ENCODE results near the gene ARMC6. TPM values are rescaled to one million over a fixed set of nuclear protein-coding genes. Genes with fewer than 3 reads are reported as not detected.

Gene ARMC6
- total and polyA plus RNA-seq, 2 donors, result 19.6 to 20.3 TPM

DNA sequence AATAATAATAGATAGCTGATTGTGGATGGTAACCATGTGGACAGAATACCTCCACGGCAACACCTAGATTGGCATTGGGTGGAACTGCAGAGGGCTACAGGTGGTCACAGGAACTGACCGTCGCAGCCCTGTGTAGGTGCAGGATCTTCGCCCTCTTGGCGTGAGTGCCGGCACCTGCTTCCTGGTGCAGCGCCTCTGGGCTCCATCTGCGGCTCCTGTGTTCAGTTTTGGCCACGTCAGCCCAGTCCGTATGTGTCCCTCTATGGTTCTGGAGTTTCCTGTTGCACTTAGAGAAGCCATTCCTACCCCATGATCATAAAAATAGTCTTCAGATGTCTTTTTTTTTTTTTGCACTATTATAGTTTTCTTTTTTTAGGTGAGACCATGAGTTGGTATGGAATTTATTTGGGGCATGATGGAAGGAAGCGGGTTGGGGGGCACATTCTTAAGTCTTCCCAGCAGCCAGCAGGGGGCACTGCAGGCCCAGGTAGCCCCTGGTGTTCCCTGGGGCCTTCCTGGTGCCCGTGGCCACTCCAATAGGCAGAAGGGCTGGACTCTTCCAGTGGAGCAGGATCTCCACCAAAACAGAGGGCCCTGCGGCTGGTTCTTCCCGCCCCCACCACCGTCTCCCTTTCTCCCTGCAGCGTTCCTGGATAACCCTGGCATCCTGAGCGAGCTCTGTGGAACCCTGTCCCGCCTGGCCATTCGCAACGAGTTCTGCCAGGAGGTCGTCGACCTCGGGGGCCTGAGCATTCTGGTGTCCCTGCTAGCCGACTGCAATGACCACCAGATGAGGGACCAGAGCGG is 20.3 kb downstream of the ARMC6 start:
- WGBS, result 89% methylated on average over 25 of the region's 25 CpGs
- no peak for DNase-seq (ENCODE audit: extremely low spot score)
- no peak overlapping the region for H3K4me3 ChIP-seq (ENCODE audit: low read depth, low read length)
- H3K36me3 ChIP-seq (ENCODE audit: insufficient read depth), result no peaks in the 10 kb centered on the region
- no peaks in the 10 kb centered on the region for H3K4me1 ChIP-seq (ENCODE audit: insufficient read depth)
- H3K27ac ChIP-seq (ENCODE audit: low read depth), result no peak overlapping the region

- Histone ChIP-seq H3K27ac (ENCODE audit: low read depth) (no peak overlapping the region), H3K4me1 (ENCODE audit: insufficient read depth) (no peaks in the 10 kb centered on the region), H3K36me3 (ENCODE audit: insufficient read depth) (no peaks in the 10 kb centered on the region), H3K4me3 (ENCODE audit: low read depth, low read length) (no peak overlapping the region)
- no peak for DNase-seq (ENCODE audit: extremely low spot score)
- 96% methylated on average over 15 of the region's 15 CpGs for WGBS
Observed at GRCh38 chr19:19054315-19054938, 21.0 kb downstream of the ARMC6 start.

GRCh38 chr19:19054939-19055440 is 21.6 kb downstream of the ARMC6 start:
- 95% methylated on average over 19 of the region's 19 CpGs for WGBS

DNA sequence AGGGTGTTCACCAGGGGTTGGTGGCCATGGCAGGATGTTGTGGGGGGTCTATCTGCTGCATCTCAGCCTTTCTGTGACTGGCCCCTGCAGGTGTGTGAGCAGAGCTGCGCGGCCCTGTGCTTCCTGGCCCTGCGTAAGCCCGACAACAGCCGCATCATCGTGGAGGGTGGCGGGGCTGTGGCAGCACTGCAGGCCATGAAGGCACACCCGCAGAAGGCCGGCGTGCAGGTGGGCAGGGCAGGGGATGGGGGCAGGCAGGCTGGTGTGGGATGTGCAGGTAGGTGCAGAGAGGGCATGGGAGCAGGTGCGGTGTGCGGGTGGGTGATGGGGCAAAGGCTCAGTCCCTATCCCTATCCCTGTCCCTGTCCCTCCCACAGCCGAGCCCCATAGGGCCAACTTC is 22.3 kb downstream of the ARMC6 start:
- no peak for DNase-seq (ENCODE audit: extremely low spot score)
- no peaks in the 10 kb centered on the region for H3K36me3 ChIP-seq (ENCODE audit: insufficient read depth)
- H3K4me1 ChIP-seq (ENCODE audit: insufficient read depth), result no peaks in the 10 kb centered on the region
- H3K4me3 ChIP-seq (ENCODE audit: low read depth, low read length), result no peak overlapping the region
- H3K27ac ChIP-seq (ENCODE audit: low read depth), result no peak overlapping the region
- WGBS, result 95% methylated on average over 13 of the region's 13 CpGs

More at GRCh38 chr19:19054939-19055440, 21.6 kb downstream of the ARMC6 start:
- Histone ChIP-seq H3K4me1 (ENCODE audit: insufficient read depth) (no peaks in the 10 kb centered on the region), H3K4me3 (ENCODE audit: low read depth, low read length) (no peak overlapping the region), H3K27ac (ENCODE audit: low read depth) (no peak overlapping the region), H3K36me3 (ENCODE audit: insufficient read depth) (no peaks in the 10 kb centered on the region)
- no peak for DNase-seq (ENCODE audit: extremely low spot score)

GRCh38 chr19:19056636-19057275 is 23.4 kb downstream of the ARMC6 start:
- no peaks in the 10 kb centered on the region for H3K4me1 ChIP-seq (ENCODE audit: insufficient read depth)
- no peak overlapping the region for H3K27ac ChIP-seq (ENCODE audit: low read depth)
- 81% methylated on average over 9 of the region's 9 CpGs for WGBS
- H3K4me3 ChIP-seq (ENCODE audit: low read depth, low read length), result no peak overlapping the region
- no peaks in the 10 kb centered on the region for H3K36me3 ChIP-seq (ENCODE audit: insufficient read depth)
- DNase-seq (ENCODE audit: extremely low spot score), result no peak

GRCh38 chr19:19057317-19057716 is 23.9 kb downstream of the ARMC6 start:
- no peaks in the 10 kb centered on the region for H3K36me3 ChIP-seq (ENCODE audit: insufficient read depth)
- no peak overlapping the region for H3K4me3 ChIP-seq (ENCODE audit: low read depth, low read length)
- WGBS, result 92% methylated on average over 13 of the region's 13 CpGs
- no peaks in the 10 kb centered on the region for H3K4me1 ChIP-seq (ENCODE audit: insufficient read depth)
- H3K27ac ChIP-seq (ENCODE audit: low read depth), result no peak overlapping the region
- DNase-seq (ENCODE audit: extremely low spot score), result no peak

DNA sequence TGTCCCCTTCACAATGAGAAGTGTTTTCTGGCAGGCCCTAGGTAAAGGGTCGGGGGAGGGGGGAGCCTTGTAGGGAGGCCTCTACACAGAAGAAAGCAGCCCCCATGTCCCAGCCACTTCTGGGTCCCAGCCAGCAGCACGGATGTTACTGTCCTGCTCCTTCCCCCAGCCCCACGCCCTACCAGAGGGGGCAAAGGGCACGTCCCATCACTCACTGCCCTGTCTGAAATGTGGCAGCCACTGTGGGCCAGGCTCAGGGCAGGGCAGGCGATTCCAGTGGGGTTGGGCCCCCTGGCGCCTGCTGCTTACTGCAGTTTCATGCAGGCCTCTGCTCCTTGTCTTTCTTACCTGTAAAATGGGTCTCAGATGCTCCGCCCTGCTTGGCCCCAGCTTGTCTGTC is 24.3 kb downstream of the ARMC6 start:
- no peak overlapping the region for H3K27ac ChIP-seq (ENCODE audit: low read depth)
- WGBS, result 89% methylated on average over 7 of the region's 7 CpGs
- H3K36me3 ChIP-seq (ENCODE audit: insufficient read depth), result no peaks in the 10 kb centered on the region
- no peaks in the 10 kb centered on the region for H3K4me1 ChIP-seq (ENCODE audit: insufficient read depth)
- H3K4me3 ChIP-seq (ENCODE audit: low read depth, low read length), result no peak overlapping the region
- DNase-seq (ENCODE audit: extremely low spot score), result no peak

GRCh38 chr19:19059018-19059836 is 25.8 kb downstream of the ARMC6 start:
- Histone ChIP-seq H3K4me3 (ENCODE audit: low read depth, low read length) (no peak overlapping the region), H3K36me3 (ENCODE audit: insufficient read depth) (no peaks in the 10 kb centered on the region), H3K4me1 (ENCODE audit: insufficient read depth) (no peaks in the 10 kb centered on the region), H3K27ac (ENCODE audit: low read depth) (no peak overlapping the region)
- 83% methylated on average over 17 of the region's 17 CpGs for WGBS
- DNase-seq (ENCODE audit: extremely low spot score), result no peak

DNA sequence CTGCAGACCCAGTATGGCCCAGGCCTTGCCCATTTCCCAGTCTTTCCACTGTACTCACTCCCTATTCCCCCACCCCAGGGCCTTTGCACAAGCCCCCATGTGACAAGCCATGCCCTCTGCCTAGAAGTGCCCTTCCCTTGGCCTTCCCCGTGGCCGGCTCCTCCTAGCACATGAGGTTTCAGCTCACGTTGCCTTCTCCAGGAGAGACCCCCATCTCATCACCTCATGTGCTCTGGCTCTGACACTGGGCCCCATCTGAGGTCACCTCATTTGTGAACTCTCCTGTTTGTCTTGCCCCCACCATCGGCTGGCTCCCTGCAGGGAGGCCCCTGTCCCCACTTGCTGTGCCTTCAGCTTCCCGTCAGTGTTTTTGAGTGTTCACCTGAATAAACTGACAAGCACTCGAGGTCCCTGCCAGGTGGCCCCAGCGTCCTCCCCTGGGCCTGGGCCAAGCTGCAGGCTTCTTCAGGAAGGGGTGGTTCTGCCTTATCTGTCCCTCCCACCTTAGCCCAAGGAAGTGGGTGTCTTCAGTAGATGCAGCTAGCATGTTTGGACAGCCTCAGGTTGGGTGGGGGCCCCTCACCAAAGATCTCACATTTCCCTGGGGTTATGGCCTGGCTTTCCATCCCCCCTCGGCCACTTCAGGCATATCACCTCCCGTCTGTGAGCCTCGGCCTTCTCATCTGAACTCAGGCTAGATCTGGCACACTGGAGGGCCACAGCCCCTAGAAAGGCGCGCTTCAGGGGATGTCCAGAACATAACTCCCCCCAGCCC is 26.6 kb downstream of the ARMC6 start:
- no peak overlapping the region for H3K27ac ChIP-seq (ENCODE audit: low read depth)
- DNase-seq (ENCODE audit: extremely low spot score), result no peak
- 86% methylated on average over 12 of the region's 12 CpGs for whole genome bisulfite sequencing
- no peaks in the 10 kb centered on the region for H3K36me3 ChIP-seq (ENCODE audit: insufficient read depth)
- H3K4me3 ChIP-seq (ENCODE audit: low read depth, low read length), result no peak overlapping the region
- no peaks in the 10 kb centered on the region for H3K4me1 ChIP-seq (ENCODE audit: insufficient read depth)

DNA sequence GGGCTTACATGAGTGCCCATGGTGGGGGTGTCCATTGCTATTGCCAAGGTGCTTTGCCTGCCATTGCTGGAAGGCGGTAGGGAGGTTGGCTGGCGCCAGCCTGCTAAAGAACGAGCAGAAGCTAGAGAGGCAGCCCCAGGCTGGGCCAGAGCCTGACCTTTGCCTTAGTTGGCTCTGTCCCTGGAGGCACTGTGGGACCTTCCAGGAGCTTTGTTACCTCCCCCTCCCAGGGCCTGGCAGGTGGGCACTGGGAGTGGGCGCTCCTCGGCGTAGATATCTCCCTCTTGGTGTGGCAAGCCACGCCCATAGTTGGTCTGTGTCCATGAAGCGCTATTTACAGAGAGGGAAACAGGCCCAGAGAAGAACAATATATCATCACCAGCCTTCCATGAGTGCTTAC is 28.1 kb downstream of the ARMC6 start:
- Histone ChIP-seq H3K4me1 (ENCODE audit: insufficient read depth) (no peaks in the 10 kb centered on the region), H3K27ac (ENCODE audit: low read depth) (no peak overlapping the region), H3K36me3 (ENCODE audit: insufficient read depth) (no peaks in the 10 kb centered on the region), H3K4me3 (ENCODE audit: low read depth, low read length) (no peak overlapping the region)
- 81% methylated on average over 8 of the region's 8 CpGs for WGBS
- DNase-seq (ENCODE audit: extremely low spot score), result no peak

- DNase-seq (ENCODE audit: extremely low spot score), result no peak
- H3K4me3 ChIP-seq (ENCODE audit: low read depth, low read length), result no peak overlapping the region
- 81% methylated on average over 4 of the region's 4 CpGs for WGBS
- no peaks in the 10 kb centered on the region for H3K36me3 ChIP-seq (ENCODE audit: insufficient read depth)
- H3K4me1 ChIP-seq (ENCODE audit: insufficient read depth), result no peaks in the 10 kb centered on the region
- H3K27ac ChIP-seq (ENCODE audit: low read depth), result no peak overlapping the region
Observed at GRCh38 chr19:19062454-19063182, 29.2 kb downstream of the ARMC6 start.
